Choroid plexus epithelial cell (primary cell): ENCODE data around the gene MSH2.

Experiments used
- DNase-seq: peaks from one replicate; pipeline ENCODE4 v3.0.0-alpha.2; 2010; ENCODE audit warnings: low read depth
- H3K4me3 ChIP-seq: 2 replicates; pipeline ENCODE4 v1.5.1; 2011; ENCODE audit warnings: low read depth, mild to moderate bottlenecking, control low read depth, low read length, moderate library complexity
- CTCF ChIP-seq: conservative IDR thresholded peaks from 2 replicates; pipeline ENCODE4 v1.5.1; 2011; ENCODE audit warnings: low read depth, mild to moderate bottlenecking, control low read depth, inconsistent platforms, low read length, moderate library complexity

MSH2 gene

DNA sequence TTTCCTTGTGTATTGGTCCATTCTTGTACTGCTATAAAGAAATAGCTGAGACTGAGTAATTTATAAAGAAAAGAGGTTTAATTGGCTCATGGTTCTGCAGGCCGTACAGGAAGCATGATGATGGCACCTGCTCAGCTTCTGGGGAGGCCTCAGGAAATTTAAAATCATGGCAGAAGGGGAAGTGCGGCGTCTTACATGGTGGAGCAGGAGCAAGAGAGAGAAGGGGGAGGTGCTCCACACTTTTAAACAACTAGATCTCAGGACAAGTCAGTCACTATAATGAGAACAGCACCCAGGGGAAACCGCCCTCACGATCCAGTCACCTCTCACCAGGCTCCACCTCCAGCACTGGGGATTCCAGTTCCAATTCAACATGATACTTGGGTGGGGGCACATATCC lies 54.3 kb downstream of the MSH2 start:
- no peak for TF ChIP-seq CTCF
- DNase-seq, result no peak
- no peak overlapping the region for H3K4me3 ChIP-seq

GRCh38 chr2:47459021-47459420 lies 56.1 kb downstream of the MSH2 start:
- DNase-seq, result no peak
- no peak for TF ChIP-seq CTCF
- H3K4me3 ChIP-seq, result no peak overlapping the region

DNA sequence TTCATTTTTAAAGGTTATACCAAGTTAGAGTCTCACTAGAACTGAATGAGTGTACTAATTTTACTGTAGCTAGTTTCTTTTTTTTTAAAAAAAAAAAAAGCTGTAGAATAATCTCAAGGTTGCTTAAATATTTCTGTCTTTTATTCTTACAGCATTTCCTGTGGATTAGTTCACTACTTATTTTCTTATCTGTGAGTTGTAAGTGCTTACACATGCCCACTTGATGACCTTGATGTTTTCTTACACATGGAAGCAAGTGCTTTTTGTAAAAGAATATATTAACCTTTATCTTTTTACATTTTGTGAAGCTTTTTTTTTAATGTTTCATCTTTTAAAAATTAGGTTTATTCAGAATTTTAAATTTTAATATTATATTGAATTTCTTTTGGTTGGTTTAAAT lies 57.8 kb downstream of the MSH2 start:
- TF ChIP-seq CTCF, result no peak
- peak; percentile 10 for DNase-seq
- no peak overlapping the region for H3K4me3 ChIP-seq

GRCh38 chr2:47471429-47472116 lies 68.6 kb downstream of the MSH2 start:
- TF ChIP-seq CTCF, result no peak
- DNase-seq, result no peak
- H3K4me3 ChIP-seq, result no peak overlapping the region

DNA sequence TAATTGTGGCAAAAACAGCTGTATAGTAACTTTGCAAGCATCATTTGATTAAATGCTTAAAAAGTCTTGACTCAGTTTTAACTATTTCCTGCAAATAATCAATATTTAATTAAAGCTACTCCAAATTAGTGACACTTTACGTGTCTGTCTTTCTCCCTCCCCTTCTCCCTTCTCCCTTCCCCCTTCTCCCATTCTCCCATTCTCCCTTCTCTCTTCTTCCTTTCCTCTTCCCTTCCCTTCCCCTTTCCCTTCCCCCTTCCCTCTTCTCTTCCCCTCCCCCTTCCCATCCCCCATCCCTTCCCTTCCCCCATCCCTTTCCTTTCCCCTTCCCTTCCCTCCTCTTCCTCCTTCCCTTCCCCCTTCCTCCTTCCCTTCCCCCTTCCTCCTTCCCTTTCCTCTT lies 76.9 kb downstream of the MSH2 start:
- TF ChIP-seq CTCF, result no peak
- DNase-seq, result no peak
- no peak overlapping the region for H3K4me3 ChIP-seq

DNA sequence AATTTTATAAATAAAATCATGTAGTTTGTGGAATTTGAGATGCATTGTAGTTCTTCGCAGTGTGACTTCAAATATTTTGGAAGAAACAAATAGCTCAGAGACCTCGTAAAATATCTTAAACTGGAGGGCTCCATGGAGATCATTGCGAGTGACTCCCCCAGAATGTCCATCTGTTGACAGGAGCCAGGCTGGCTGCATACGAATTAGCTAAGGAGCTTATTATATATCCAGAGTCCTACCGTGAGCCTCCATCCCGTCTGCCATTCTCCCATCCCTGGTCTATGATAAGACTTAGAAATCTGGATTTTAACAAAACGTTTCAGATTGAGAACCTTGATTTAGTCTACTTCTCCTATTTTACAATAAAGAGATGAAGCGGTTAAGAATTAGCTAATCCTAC lies 80.2 kb downstream of the MSH2 start:
- DNase-seq, result no peak
- no peak for TF ChIP-seq CTCF
- no peak overlapping the region for H3K4me3 ChIP-seq

GRCh38 chr2:47484396-47484795 lies 81.4 kb downstream of the MSH2 start:
- no peak for DNase-seq
- no peak overlapping the region for H3K4me3 ChIP-seq
- TF ChIP-seq CTCF, result no peak
